ENCODE measurements around the gene AZI2.

The AZI2 gene

GRCh38 chr3:28348629-28349468 lies at the start of gene AZI2, which contains the start of gene ZCWPW2:
Gene AZI2, minus strand, starts transcription at chr3:28348824. Its CDS starts 8,207 bp downstream, at chr3:28340617.
Gene ZCWPW2, plus strand, starts transcription at chr3:28348721. Its CDS starts 64,348 bp downstream, at chr3:28413069.
- peak; percentile 93 for DNase-seq (ENCODE audit: low spot score)

DNA sequence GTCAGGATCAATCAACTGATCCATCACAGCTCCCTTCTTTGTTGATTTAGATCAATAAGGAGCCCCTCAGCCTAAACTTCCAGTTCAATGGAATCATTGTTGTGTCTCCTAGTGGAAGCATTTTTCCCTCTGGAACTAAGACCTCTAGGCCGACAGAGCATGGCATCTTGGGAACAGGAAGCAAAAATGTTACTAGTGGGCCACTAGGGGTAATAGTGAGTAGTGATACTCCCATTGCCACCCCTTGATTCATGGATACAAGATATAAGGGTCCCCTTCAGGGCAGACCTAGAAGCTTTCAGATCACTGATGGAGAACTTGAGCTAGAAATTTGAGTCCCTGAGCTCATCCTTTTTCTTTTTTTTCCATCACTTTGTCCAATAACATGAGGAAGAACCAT lies 40.4 kb upstream of the AZI2 start:
- no peak for DNase-seq (ENCODE audit: low spot score)

- no peak for DNase-seq (ENCODE audit: low spot score)
Observed at GRCh38 chr3:28386049-28386448, 37.4 kb upstream of the AZI2 start.

DNA sequence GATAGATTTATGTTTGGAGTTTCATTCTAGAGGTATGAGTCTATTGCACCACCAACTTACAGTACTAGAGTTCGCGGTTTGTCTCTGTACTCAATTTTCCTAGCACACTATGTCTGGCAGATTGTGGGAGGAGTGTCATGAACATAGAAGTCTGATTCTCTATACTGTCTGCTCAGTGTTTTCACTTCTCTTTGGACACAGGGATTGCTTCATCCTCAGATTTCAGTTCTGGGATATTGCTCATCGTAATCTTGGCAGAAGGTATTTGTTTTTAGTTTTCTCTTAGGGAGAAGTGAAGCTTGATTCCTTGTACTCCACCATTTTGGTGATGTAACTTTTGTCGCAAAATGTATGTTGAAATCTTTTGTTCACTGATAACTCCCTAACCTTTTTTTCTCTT lies 27.8 kb upstream of the AZI2 start:
- DNase-seq (ENCODE audit: low spot score): no peak

DNA sequence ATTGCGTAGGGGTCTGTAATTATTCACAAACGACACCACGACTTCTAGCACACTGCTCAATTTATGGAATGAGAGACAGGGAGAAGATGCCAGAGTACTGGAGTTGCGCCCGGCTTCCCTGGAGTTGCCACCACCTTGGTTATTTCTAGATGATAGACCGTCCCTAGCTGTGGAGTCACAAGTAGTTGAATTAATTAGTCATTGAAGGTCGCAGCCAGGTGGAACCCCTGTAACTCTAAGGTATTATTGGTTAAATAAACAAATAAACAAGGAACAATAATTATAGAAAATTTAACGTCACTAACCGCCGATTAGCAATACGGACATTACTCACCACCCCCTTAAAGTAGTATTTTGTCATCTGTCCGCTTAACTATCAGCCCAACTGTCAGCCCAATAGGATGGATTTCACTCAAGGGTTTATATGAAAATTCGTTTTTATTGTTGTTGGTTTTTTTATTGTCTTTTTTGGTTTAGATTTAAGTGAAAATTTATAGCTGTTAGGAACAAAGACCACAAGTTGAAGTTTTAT lies 911 bp upstream of the AZI2 start:
- no peak for DNase-seq (ENCODE audit: low spot score)

DNA sequence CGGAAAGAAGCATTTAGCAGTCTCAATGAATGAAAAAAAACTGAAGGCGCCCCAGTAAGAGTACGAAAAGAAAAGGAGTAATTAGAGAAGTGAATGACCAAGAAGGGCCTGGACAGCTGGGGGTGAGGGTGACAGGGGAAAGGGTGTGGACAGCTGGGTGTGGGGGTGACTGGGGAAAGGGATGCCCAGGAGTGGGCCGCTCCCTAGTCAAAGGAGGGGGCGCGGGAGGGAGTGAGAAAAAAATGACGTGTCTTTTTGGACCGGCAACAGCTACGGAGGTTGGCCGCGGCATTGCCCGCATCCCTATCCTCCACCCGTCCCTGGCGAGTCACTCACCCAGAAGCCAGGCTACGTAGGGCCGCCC lies 377 bp downstream of the AZI2 start:
- DNase-seq (ENCODE audit: low spot score): no peak

DNA sequence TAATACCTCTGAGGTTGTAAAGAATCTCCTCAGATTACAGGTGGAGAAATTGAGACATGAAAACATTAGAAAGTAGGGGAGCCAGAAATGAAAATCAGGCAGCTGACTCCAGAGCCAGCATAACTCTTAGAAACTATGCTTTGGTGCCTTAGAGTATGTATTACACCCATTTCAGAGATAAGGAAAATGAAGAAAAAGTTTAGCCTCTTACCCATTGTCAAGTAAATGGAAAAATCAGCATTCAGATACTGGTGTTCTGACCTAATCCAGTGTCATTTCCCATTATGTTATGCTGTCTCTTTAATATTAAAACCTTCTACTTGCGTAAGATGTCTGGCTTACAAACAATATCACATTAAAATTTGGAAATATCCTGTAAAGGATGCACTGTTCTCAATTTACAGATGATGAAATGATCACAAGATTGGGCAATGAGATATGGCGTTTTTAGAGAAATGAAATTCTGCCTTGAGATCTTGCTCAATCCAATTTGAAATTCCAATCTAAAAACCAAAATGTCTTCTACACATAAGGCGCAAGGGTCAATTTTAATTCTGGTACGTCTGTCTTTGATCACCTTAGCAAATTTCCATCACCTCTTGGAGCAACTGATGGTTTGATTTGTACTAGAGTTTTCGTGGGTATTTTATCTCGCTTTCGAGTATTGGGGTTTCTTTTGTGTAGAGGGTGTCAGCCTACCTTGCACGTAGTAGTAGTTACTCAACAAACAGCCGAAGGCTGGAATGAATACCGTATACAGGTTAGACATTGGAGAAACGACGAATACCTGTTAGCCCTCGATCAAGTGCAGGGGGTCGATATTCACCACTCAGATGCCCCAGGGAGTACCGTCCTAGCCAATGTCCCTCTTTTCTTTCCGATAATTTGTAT lies 1.0 kb downstream of the AZI2 start:
- no peak for DNase-seq (ENCODE audit: low spot score)

DNA sequence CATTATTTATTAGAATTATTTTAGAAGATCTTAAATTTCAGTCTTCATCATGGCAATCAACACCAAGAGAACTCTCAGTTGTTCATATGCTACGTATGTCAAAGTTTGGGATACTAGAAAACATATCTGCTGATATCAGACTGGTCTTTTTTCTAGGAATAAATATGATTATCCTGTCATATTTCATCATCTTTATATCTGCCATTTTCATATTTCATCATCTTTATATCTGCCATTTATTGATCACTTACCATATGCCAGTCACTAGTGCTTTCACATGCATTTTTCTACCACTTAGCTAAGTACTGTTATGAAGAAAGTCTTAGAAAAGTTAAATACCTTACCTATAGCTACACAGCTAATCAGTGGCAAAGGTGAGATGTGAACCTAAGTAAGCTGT lies 2.9 kb downstream of the AZI2 start:
- DNase-seq (ENCODE audit: low spot score): no peak

GRCh38 chr3:28343144-28343543 lies 5.5 kb downstream of the AZI2 start:
- DNase-seq (ENCODE audit: low spot score): no peak

DNA sequence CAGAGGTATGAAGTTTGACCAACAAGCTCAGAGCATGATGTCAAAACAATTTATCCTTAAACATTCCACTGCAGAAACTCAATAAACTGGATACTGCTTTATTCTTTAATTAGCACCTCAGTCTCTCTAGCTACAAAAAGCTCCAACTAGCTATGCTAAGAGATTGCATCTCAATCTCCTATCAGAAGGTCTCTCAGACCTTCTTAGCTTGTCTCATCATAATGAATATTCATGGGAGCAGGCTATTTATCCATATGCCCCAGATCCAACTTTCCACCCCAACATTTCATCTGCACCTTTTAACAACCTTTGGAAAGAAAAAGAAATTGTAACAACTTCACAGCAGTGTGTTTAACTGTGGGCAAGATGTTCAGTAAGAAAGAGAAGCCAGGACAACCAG lies 11.4 kb downstream of the AZI2 start:
- DNase-seq (ENCODE audit: low spot score): no peak

GRCh38 chr3:28335246-28335645 lies 13.4 kb downstream of the AZI2 start:
- DNase-seq (ENCODE audit: low spot score): no peak

- no peak for DNase-seq (ENCODE audit: low spot score)
Observed at GRCh38 chr3:28334552-28334951, 14.1 kb downstream of the AZI2 start.

GRCh38 chr3:28328188-28329151 lies 20.2 kb downstream of the AZI2 start:
- DNase-seq (ENCODE audit: low spot score): no peak

DNA sequence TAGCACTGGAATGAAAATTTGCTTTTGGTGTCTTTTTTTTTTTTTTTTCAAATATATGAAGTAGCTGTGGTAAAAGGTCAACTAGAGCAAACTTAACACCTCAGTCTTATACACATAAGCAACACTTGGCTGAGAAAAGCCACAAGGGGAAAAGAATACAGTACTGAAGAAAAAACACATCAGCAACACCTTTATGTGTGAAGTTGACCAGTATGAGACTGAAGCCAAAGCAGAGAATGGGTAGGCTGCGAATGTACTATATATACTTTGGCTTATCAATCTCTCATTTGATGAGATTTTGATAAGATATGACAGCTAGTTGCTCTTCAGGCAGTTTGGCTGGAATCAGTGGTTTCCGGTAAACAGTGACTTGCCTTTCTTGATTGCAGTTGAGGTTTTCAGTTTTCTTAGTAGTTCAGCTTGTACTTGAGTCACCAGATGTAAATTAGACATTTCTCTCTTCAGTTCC lies 22.1 kb downstream of the AZI2 start:
- no peak for DNase-seq (ENCODE audit: low spot score)

DNA sequence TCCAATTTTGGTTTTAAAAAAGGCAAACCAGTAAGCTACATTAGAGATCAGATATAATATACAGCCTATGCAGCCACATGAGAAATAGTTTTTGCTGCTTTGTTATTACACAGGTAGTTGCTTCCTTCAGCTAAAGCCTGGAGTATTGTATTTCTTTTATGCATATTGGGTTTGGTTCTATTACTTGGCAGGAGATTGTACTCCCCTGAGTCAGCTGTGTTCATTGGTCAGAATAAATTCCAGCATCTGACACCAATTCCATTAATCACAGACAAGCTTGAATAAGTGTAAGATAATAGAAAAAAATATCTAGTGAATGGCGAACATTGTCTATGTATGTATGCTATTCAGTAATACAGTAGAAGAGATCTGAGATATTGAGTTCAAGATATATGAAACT lies 26.2 kb downstream of the AZI2 start:
- no peak for DNase-seq (ENCODE audit: low spot score)

DNA sequence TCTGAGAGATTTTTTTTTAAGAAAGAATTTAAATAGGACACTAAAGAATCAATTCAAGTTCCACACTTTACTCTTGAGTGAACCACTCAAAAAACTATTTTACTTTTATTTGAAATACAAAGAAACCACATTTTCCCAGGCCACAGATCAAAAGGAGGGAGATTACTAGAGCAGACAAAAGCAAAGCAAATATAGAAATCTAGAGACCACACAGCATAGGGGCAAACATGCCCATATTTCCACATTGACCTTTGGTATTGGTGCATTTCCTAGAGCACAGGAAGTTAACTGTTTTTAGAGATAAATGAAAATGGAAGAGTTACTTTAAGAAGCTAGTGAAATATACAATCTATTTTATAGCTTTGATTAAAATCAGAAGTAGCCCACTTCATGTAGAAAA lies 27.6 kb downstream of the AZI2 start:
- no peak for DNase-seq (ENCODE audit: low spot score)

DNA sequence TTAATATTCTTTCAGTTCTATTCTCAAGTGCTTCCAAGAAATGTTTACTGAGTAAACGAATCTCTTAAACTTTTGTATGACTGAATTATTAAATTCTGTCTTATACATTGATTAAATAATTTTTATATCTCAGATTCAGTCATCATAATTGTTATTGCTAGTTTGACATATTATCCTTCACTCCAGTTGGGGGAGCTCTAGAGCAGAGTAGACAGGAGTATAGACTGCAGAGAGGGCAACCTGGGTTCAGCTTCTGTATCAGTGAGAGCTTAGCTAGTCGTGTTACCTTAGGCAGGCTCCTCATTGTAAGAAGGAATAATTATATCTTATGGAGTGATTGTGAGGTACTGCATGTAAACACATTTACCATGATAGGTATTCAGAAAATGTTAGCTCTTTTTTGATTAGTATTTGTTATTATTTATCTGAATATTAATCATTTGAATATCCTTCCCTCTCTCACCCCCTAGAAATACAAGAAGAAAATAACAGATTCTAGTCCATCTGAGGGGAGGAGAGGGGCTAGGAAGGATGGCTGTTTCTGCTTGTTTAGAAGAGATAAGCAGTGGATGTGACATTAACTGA lies 31.1 kb downstream of the AZI2 start:
- DNase-seq (ENCODE audit: low spot score): peak; percentile 65

DNA sequence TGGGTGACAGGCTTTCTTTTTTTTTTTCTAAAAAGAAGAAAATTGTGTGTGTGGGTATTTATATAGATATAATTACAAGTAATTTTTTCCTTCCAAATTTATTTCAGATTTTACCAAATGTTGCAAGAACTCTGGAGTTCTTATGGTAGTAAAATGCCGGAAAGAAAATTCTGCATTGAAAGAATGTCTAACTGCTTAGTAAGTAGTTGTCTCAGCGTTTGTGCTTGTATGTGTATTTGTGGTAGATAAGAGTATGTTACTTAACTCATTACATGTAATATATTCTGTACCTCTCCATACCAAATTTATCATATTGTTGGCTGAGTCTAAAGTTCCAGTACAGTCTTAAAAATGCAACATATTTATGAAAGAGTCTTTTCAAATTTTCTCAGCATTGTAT lies 32.4 kb downstream of the AZI2 start:
- DNase-seq (ENCODE audit: low spot score): no peak

GRCh38 chr3:28315711-28316110 lies 32.9 kb downstream of the AZI2 start:
- DNase-seq (ENCODE audit: low spot score): no peak

GRCh38 chr3:28308196-28308595 lies 40.4 kb downstream of the AZI2 start:
- no peak for DNase-seq (ENCODE audit: low spot score)

DNA sequence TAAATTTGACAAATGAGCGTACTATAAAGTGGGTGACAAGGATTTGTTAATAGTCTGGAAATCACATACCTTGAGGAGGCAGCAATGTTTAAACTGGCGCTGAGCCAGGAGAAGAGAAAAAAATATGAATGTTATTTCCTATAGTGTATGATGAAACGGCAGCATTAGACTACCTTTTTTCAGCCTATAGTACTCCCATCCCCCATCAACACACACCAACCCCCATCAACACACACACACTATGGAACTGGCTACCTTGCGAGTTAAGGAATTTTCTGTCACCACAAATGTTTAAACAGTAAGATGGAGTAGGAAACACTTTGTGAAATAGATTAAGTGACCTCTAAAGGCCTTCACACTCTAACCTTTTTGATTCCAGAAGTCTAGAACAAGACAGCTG lies 46.9 kb downstream of the AZI2 start:
- DNase-seq (ENCODE audit: low spot score): no peak
